HepG2 (cell line): ENCODE results near the gene CA10. TPM values are rescaled to one million over a fixed set of nuclear protein-coding genes. Genes with fewer than 3 reads are reported as not detected.
A peak's percentile ranks its signal among the peaks of the same experiment; 100 is the strongest.

Experiments
- ATAC-seq: fragments of 200-7000 bp; cut with Tn5 transposase; 3 replicates; pipeline ENCODE4 v1.9.1; 2020; ENCODE audit warnings: mild to moderate bottlenecking, moderate library complexity
- BruUV-seq: library from RNA; stranded (reverse); fragments of 400-500 nt; replicated peaks from 2 replicates; lab custom pipeline; 2021; lab: Mats Ljungman, UMichigan
- CTCF ChIA-PET: fragments of 300-600 bp; formaldehyde crosslinking; extraction: SDS; loops from one replicate; lab custom pipeline; 2021; ENCODE audit warnings: low total read pairs, inconsistent platforms, low intra/inter-chr PET ratio; lab: Yijun Ruan, JAX
- POLR2A ChIA-PET: fragments of 350-600 bp; sonication (Branson Sonifier 250); formaldehyde crosslinking; loops from one replicate; lab custom pipeline; 2020; ENCODE audit warnings: antibody characterized with exemption, inconsistent platforms; lab: Yijun Ruan, JAX
- DNase-seq: peaks from one replicate; pipeline ENCODE4 v3.0.0-alpha.2; 2015; ENCODE audit warnings: low spot score
- FAIRE-seq: peaks from 3 replicates; lab custom pipeline; 2011; peaks lifted over from hg19 to GRCh38; lab: Jason Lieb, UNC
- H2AFZ ChIP-seq: one replicate; pipeline ENCODE4 v1.6.1; 2011; ENCODE audit warnings: low read length, inconsistent platforms
- H3K27ac ChIP-seq: fragments of 300-600 bp; 3 replicates; pipeline ENCODE4 v1.8.0; 2011; ENCODE audit warnings: mixed run types, mild to moderate bottlenecking, mixed read lengths, low read length, inconsistent platforms; ENCODE audit not compliant: insufficient read depth; ENCODE audit errors: extremely low read length
- H3K27me3 ChIP-seq, 2 experiments: fragments of 200-600 bp in 1 of 2; 2 replicates in 1 of 2; 3 replicates in 1 of 2; pipeline versions ENCODE4 v1.6.0 to v1.8.0; 2011; ENCODE audit warnings: low read length in 2 of 2, mild to moderate bottlenecking in 2 of 2, moderate library complexity in 2 of 2, inconsistent platforms in 1 of 2; ENCODE audit not compliant: insufficient read depth in 2 of 2, control insufficient read depth in 1 of 2
- H3K36me3 ChIP-seq, 2 experiments: fragments of 200-600 bp in 1 of 2; replicated peaks in 1 of 2; 2 replicates in 1 of 2; 3 replicates in 1 of 2; pipeline versions ENCODE4 v1.5.1 to v1.8.0; 2011; ENCODE audit warnings: low read length in 2 of 2, inconsistent platforms in 1 of 2; ENCODE audit not compliant: insufficient read depth in 2 of 2, control insufficient read depth in 1 of 2
- H3K4me1 ChIP-seq: 2 replicates; pipeline ENCODE4 v1.5.1; 2012; ENCODE audit warnings: low read length, inconsistent platforms; ENCODE audit not compliant: insufficient read depth
- H3K4me2 ChIP-seq: 2 replicates; pipeline ENCODE4 v1.6.0; 2011; ENCODE audit warnings: low read depth, low read length, inconsistent platforms
- H3K4me3 ChIP-seq, 3 experiments: fragments of 200-600 bp in 1 of 3; sonication (generic), shearing (Covaris generic) in 1 of 3; replicated peaks in 1 of 3; 2 replicates each; pipeline ENCODE4 v1.5.1; 2011 to 2016; ENCODE audit warnings: low read length in 3 of 3, inconsistent platforms in 2 of 3, low read depth in 2 of 3, mild to moderate bottlenecking in 2 of 3, control low read depth in 1 of 3, mixed read lengths in 1 of 3; ENCODE audit not compliant: insufficient read depth in 1 of 3
- H3K79me2 ChIP-seq: one replicate; pipeline ENCODE4 v1.6.1; 2011; ENCODE audit warnings: low read length, inconsistent platforms; ENCODE audit not compliant: insufficient read depth
- H3K9ac ChIP-seq: 2 replicates; pipeline ENCODE4 v1.6.0; 2011; ENCODE audit warnings: mild to moderate bottlenecking, low read depth, low read length, inconsistent platforms; ENCODE audit not compliant: insufficient read depth
- H3K9me3 ChIP-seq: 2 replicates; pipeline ENCODE4 v1.5.1; 2012; ENCODE audit warnings: mild to moderate bottlenecking, low read length
- H4K20me1 ChIP-seq: 2 replicates; pipeline ENCODE4 v1.6.0; 2011; ENCODE audit warnings: inconsistent platforms, mild to moderate bottlenecking, low read length, moderate library complexity; ENCODE audit not compliant: insufficient read depth
- E2F1 ChIP-seq: sonication (generic); formaldehyde crosslinking; IDR thresholded peaks from 2 replicates; pipeline ENCODE4 v1.5.0; 2020; ENCODE audit warnings: missing genetic modification reagents
- ELK4 ChIP-seq: sonication (generic); formaldehyde crosslinking; IDR thresholded peaks from 2 replicates; pipeline ENCODE4 v1.9.0; 2021; ENCODE audit warnings: missing genetic modification reagents, borderline replicate concordance
- MAFF ChIP-seq: IDR thresholded peaks from 2 replicates; pipeline ENCODE4 v1.6.1; 2011; ENCODE audit warnings: low read depth, low read length, improper control_type of control experiment
- MAFK ChIP-seq, 2 experiments: IDR thresholded peaks in 1 of 2; conservative IDR thresholded peaks in 1 of 2; 2 replicates each; pipeline ENCODE4 v1.6.1; 2011; ENCODE audit warnings: improper control_type of control experiment in 2 of 2, low read length in 2 of 2
- TRIM22 ChIP-seq: fragments of 450-650 bp; IDR thresholded peaks from 2 replicates; pipeline ENCODE4 v1.6.1; 2017
- ZNF136 ChIP-seq: sonication (generic); formaldehyde crosslinking; IDR thresholded peaks from 2 replicates; pipeline ENCODE4 v1.8.1; 2022; ENCODE audit warnings: low read depth, mild to moderate bottlenecking, moderate library complexity, missing genetic modification reagents
- ZNF674 ChIP-seq: sonication (generic); formaldehyde crosslinking; IDR thresholded peaks from 2 replicates; pipeline ENCODE4 v1.5.0; 2020; ENCODE audit warnings: low read depth, mild to moderate bottlenecking, missing genetic modification reagents
- WGBS: methylation state at CpG from one replicate; pipeline ENCODE4 v1.1.6; 2017; ENCODE audit warnings: low lambda C conversion rate; 5-methylcytosine and 5-hydroxymethylcytosine counted together
- in situ Hi-C: cut with HindIII; loops from 2 replicates; pipeline ENCODE4 v1.10.0; 2017; ENCODE audit warnings: low pct_unique_long_range_greater_than_20kb; ENCODE audit not compliant: extremely low pct_ligation_motif_present
- intact Hi-C: fragments of 100-400 bp; cut with micrococcal nuclease; formaldehyde crosslinking; loops from one replicate; pipeline ENCODE4 v1.10.0; 2022; ENCODE audit not compliant: unreplicated experiment
- polyA plus RNA-seq, 8 experiments: library from polyadenylated mRNA; depleted of rRNA in 3 of 8; stranded (reverse) in 7 of 8; unstranded in 1 of 8; fragments of >200 nt; fragmentation: Illumina TruSeq in 4 of 8; extraction: Trizol in 4 of 8; gene quantifications; 2 replicates each; pipeline versions ENCODE4 v1.2.1 to v1.2.3, GENCODE V29; 2011 to 2016; ENCODE audit warnings: low read depth in 4 of 8, missing spikeins in 1 of 8, mixed read lengths in 1 of 8; ENCODE audit not compliant: insufficient read depth in 1 of 8
- total RNA-seq, 5 experiments: library from RNA; depleted of rRNA; stranded (reverse); fragments of >200 nt; fragmentation: Illumina TruSeq; extraction: Trizol; gene quantifications; 2 replicates each; pipeline ENCODE4 v1.2.3, GENCODE V29; 2016; ENCODE audit warnings: low read depth in 1 of 5

Gene CA10
- total and polyA plus RNA-seq, 2 of the 13 experiments (the other 11 are each of a cell fraction or from before 2014, with no cell fraction given), result not detected

GRCh38 chr17:51667706-51668083 is 490.8 kb downstream of the CA10 start (continued):
- TF ChIP-seq E2F1 (CRISPR knock-in tag), result no peak
- no peak for TF ChIP-seq ZNF674 (CRISPR knock-in tag)
- no peak for TF ChIP-seq ZNF136 (CRISPR knock-in tag)
- no peak for TF ChIP-seq TRIM22
- TF ChIP-seq, all 625 proteins: peak for 0

- H3K27me3 ChIP-seq, result no peaks in the 10 kb centered on the region
- no peaks in the 10 kb centered on the region for H3K36me3 ChIP-seq
- H4K20me1 ChIP-seq, result no peaks in the 10 kb centered on the region
- no peak for FAIRE-seq
- DNase-seq, result no peak
- H3K9ac ChIP-seq, result no peak overlapping the region
- H2AFZ ChIP-seq, result no peak overlapping the region
- ChIA-PET CTCF (no interaction called here), POLR2A (no interaction called here)
- no peak overlapping the region for H3K4me2 ChIP-seq
- 33% methylated on average over 1 of the region's 1 CpG for WGBS
- peak; percentile 99 for TF ChIP-seq MAFK (conservative IDR thresholded peaks at IDR 0.05 in 1 of 2, IDR thresholded peaks at IDR 0.05 in 1 of 2; ENCODE audit: low read length in 2 of 2)
- no peak for TF ChIP-seq ELK4 (CRISPR knock-in tag)
- TF ChIP-seq MAFF, result peak; percentile 99
- intact Hi-C loops, result no loop called here
- no peaks in the 10 kb centered on the region for H3K4me1 ChIP-seq
- BruUV-seq, result no TSS peak
- ATAC-seq, result no peak
- no peak overlapping the region for H3K27ac ChIP-seq
- no peaks in the 10 kb centered on the region for H3K9me3 ChIP-seq
- H3K4me3 ChIP-seq, result no peak overlapping the region
- H3K79me2 ChIP-seq, result no peaks in the 10 kb centered on the region
- in situ Hi-C loops, result no loop called here
These were observed 491.4 kb downstream of the CA10 start for GRCh38 chr17:51666971-51667705.
